AG08396 (cell line): ENCODE data around the gene USP51.
"Not testable (repeated sequence)": the region's sequence is repeated elsewhere in the genome, so short reads cannot be mapped to it uniquely, and the experiment has no call there.

ENCODE experiments used
- DNase-seq: peaks from one replicate; pipeline ENCODE4 v3.0.0; 2012; ENCODE audit warnings: low spot score, mixed read lengths

Gene USP51

GRCh38 chrX:55465108-55465507 is 24.5 kb downstream of the USP51 start:
- not testable (repeated sequence) for DNase-seq

DNA sequence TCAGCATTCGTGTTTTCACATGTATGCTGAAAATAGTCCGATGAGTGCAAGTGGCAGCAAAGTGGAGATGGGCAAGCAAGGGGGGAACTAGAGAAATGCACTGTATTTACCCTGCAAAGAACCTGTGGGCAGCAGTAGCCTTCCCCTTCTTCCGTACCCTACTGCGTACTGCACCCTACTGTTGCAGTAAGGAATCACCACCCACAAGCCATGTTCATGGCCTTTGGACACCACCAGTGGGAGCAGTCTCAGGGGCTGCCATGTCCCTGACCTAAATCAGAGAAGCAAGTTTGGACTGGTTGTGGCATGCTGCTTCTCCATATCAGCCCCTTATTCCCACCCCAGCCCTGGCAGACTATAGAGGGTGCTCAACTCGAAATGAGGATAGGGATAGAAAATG is 25.6 kb downstream of the USP51 start:
- not testable (repeated sequence) for DNase-seq

DNA sequence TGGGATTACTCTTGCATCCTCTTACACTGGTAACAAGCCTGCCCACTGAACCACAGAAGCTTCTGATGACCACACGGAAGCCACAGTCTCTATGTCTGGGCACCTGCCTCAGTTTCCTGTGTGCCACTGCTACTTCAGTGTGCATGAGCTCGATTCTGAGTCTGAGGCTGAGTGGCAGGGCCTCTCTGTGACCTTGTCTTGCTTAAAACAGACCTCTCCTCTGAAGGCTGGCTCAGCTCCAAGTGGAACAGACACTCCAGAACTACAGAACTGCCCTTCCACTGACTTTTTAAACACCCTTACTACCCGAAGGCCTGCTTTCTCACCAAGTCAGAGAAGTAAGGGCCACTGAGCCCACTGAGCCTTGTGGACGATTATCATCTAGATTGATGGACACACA is 29.7 kb downstream of the USP51 start:
- not testable (repeated sequence) for DNase-seq

DNA sequence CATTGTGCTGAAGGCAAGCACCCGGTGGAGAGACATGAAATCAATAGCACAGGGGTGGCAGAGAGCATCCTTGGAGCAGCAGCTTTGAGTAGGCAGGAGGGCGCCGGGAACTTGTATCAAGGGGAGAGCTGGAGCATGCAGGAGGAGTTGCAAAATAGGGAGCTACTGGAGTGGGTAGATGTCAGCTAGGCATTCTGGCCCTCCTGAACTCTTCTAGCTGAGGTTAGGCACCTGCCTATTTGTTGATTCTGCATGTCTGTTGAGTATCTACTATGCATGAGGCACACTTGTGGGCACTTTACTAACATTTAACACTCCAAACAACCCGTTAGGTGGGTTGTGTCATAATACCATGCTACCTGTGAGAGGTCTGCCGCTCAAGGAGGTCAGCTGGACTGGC is 30.2 kb downstream of the USP51 start:
- DNase-seq, result not testable (repeated sequence)

- not testable (repeated sequence) for DNase-seq
These were observed 33.9 kb downstream of the USP51 start for GRCh38 chrX:55455708-55456107.

DNA sequence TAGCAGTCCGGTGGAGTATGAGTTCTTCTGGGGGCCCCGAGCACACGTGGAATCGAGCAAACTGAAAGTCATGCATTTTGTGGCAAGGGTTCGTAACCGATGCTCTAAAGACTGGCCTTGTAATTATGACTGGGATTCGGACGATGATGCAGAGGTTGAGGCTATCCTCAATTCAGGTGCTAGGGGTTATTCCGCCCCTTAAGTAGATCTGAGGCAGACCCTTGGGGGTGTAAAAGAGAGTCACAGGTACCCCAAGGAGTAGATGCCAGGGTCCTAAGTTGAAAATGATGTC is 36.9 kb downstream of the USP51 start:
- DNase-seq, result no peak

- peak; percentile 72 for DNase-seq
These were observed 37.4 kb downstream of the USP51 start, which contains the start of gene MAGEH1 for GRCh38 chrX:55451990-55452832. TSS of gene MAGEH1 (plus strand) at chrX:55452127. CDS start at chrX:55452375, 248 bp downstream.

GRCh38 chrX:55451626-55451989 is 38.0 kb downstream of the USP51 start:
- no peak for DNase-seq

GRCh38 chrX:55451141-55451540 is 38.5 kb downstream of the USP51 start:
- DNase-seq, result no peak

- DNase-seq, result peak; percentile 2
These were observed 39.4 kb downstream of the USP51 start for GRCh38 chrX:55450259-55450658.

- not testable (repeated sequence) for DNase-seq
These were observed 46.2 kb downstream of the USP51 start for GRCh38 chrX:55443468-55443867.
